Spleen (tissue), 11 donors: ENCODE measurements around the gene HJV. TPM values are rescaled to one million over a fixed set of nuclear protein-coding genes. Genes with fewer than 3 reads are reported as not detected.

ENCODE experiments used
- DNase-seq: peaks from one replicate; pipeline ENCODE4 v3.0.0-alpha.2; 2020
- H3K27ac ChIP-seq, 8 donors: fragments of 200-600 bp; sonication (generic) in 7 of 8; 1 replicate in 4 of 8; 2 replicates in 4 of 8; pipeline versions ENCODE4 v1.5.0 to v1.8.0; 2016 to 2021; ENCODE audit warnings: inconsistent platforms in 4 of 8, mild to moderate bottlenecking in 4 of 8, moderate library complexity in 1 of 8
- H3K27me3 ChIP-seq, 7 donors: fragments of 200-600 bp; sonication (generic) in 6 of 7; replicated peaks in 1 of 7; 1 replicate in 4 of 7; 2 replicates in 3 of 7; pipeline versions ENCODE4 v1.5.0 to v1.8.0; 2016 to 2021; ENCODE audit warnings: inconsistent platforms in 3 of 7, mild to moderate bottlenecking in 1 of 7
- H3K36me3 ChIP-seq, 6 donors: fragments of 200-600 bp; sonication (generic) in 5 of 6; 1 replicate in 4 of 6; 2 replicates in 2 of 6; pipeline versions ENCODE4 v1.5.0 to v1.8.0; 2016 to 2021; ENCODE audit warnings: inconsistent platforms in 2 of 6
- H3K4me1 ChIP-seq, 6 donors: fragments of 200-600 bp; sonication (generic) in 5 of 6; 1 replicate in 3 of 6; 2 replicates in 3 of 6; pipeline versions ENCODE4 v1.5.0 to v1.8.0; 2016 to 2021; ENCODE audit warnings: inconsistent platforms in 3 of 6
- H3K4me3 ChIP-seq, 8 donors: fragments of 200-600 bp; sonication (generic) in 7 of 8; 1 replicate in 4 of 8; 2 replicates in 4 of 8; pipeline versions ENCODE4 v1.5.0 to v1.8.0; 2016 to 2021; ENCODE audit warnings: inconsistent platforms in 4 of 8, mild to moderate bottlenecking in 4 of 8, moderate library complexity in 2 of 8
- H3K9me3 ChIP-seq, 8 donors: fragments of 200-600 bp; sonication (generic) in 7 of 8; 1 replicate in 4 of 8; 2 replicates in 4 of 8; pipeline versions ENCODE4 v1.5.0 to v1.8.0; 2016 to 2021; ENCODE audit warnings: inconsistent platforms in 4 of 8
- CTCF ChIP-seq, 11 experiments: fragments of 200-600 bp in 7 of 11; fragments of 450-650 bp in 4 of 11; sonication (generic) in 4 of 11; IDR thresholded peaks in 8 of 11; conservative IDR thresholded peaks in 3 of 11; 1 replicate in 7 of 11; 2 replicates in 4 of 11; pipeline versions ENCODE4 v1.4.0 to v1.8.0; 2016 to 2021; ENCODE audit warnings: antibody characterized with exemption in 11 of 11, inconsistent platforms in 4 of 11, mild to moderate bottlenecking in 1 of 11
- POLR2A ChIP-seq, 3 donors: fragments of 450-650 bp; IDR thresholded peaks; one replicate each; pipeline ENCODE4 v1.5.1; 2017; ENCODE audit warnings: antibody characterized with exemption in 3 of 3, mild to moderate bottlenecking in 1 of 3
- POLR2AphosphoS5 ChIP-seq, 3 donors: sonication (generic); formaldehyde crosslinking; IDR thresholded peaks; one replicate each; pipeline ENCODE4 v1.5.1; 2017; ENCODE audit warnings: antibody characterized with exemption in 3 of 3
- WGBS, 5 donors: extraction: QIAGEN DNeasy Blood & Tissue Kit in 3 of 5; methylation state at CpG; one replicate each; pipeline versions ENCODE4 v1.1.5 to v1.1.7; 2013 to 2018; 5-methylcytosine and 5-hydroxymethylcytosine counted together
- intact Hi-C: fragments of 100-400 bp; cut with DNase I; formaldehyde crosslinking; loops from one replicate; pipeline ENCODE4 v1.15.0; 2023; ENCODE audit warnings: low total_unique reads
- polyA plus RNA-seq, 3 donors: library from polyadenylated mRNA; stranded (reverse); fragments of 200-250 nt; gene quantifications; one replicate each; pipeline ENCODE4 v1.2.1, GENCODE V29; 2013
- total RNA-seq, 7 donors: library from RNA; depleted of rRNA in 3 of 7; stranded (reverse); fragments of >200 nt in 3 of 7; fragmentation: NEBNext Ultra II Directional in 4 of 7; extraction: Animal tissue kit (Norgen Biotek cat#: 25700) in 4 of 7; gene quantifications; one replicate each; pipeline versions ENCODE4 v1.1.0 to v1.2.1, GENCODE V29; 2016 to 2021
- donor health status: healthy with polysubstance abuse.
- donor health status: DM: no; HTN: no; CAD: no; lungs with moderate emphysema.
- donor health status: DM: no; HTN: no; CAD: no.
- donor health status: Bipolar disorder and iron deficiency.
- donor health status: healthy.
- donor health status: DM: no; HTN: no; CAD: no.
- donor health status: DM: yes; HTN: yes; CAD: no.

The HJV gene
- total and polyA plus RNA-seq, 10 donors: not detected

- intact Hi-C loops: no loop called here
- H3K27ac ChIP-seq: no peak overlapping the region
- H3K9me3 ChIP-seq: no peaks in the 10 kb centered on the region
- DNase-seq: no peak
- H3K36me3 ChIP-seq: no peaks in the 10 kb centered on the region
- 43 to 74% (median 59%) methylated on average over 1 of the region's 1 CpG for WGBS, 5 donors
- peaks cover 3 to 48% (median 25%) of the 10 kb centered on the region in 7 donors for H3K27me3 ChIP-seq
- H3K4me3 ChIP-seq: no peak overlapping the region
- TF ChIP-seq POLR2AphosphoS5 (IDR thresholded peaks at IDR 0.05): no peak
- no peak for TF ChIP-seq POLR2A (IDR thresholded peaks at IDR 0.05)
- TF ChIP-seq CTCF (IDR thresholded peaks at IDR 0.05 in 8 of 11, conservative IDR thresholded peaks at IDR 0.05 in 3 of 11): no peak
- H3K4me1 ChIP-seq: peaks cover 5 to 15% (median 12%) of the 10 kb centered on the region in 6 donors
Observed at GRCh38 chr1:146021050-146021445, 487 bp downstream of the HJV start.

- H3K36me3 ChIP-seq: no peaks in the 10 kb centered on the region
- DNase-seq: no peak
- no peak overlapping the region for H3K4me3 ChIP-seq
- intact Hi-C loops: no loop called here
- TF ChIP-seq CTCF (IDR thresholded peaks at IDR 0.05 in 8 of 11, conservative IDR thresholded peaks at IDR 0.05 in 3 of 11) (no peak), POLR2AphosphoS5 (IDR thresholded peaks at IDR 0.05) (no peak), POLR2A (IDR thresholded peaks at IDR 0.05) (no peak)
- H3K27ac ChIP-seq: no peak overlapping the region
- H3K4me1 ChIP-seq: peaks cover 5 to 15% (median 12%) of the 10 kb centered on the region in 6 donors
- H3K9me3 ChIP-seq: no peaks in the 10 kb centered on the region
- 86 to 89% (median 89%) methylated on average over 4 of the region's 4 CpGs for WGBS, 5 donors
- H3K27me3 ChIP-seq: peaks cover 3 to 48% (median 25%) of the 10 kb centered on the region in 7 donors
Observed at GRCh38 chr1:146020058-146021049, 1.2 kb downstream of the HJV start.

GRCh38 chr1:146019231-146020057, 2.1 kb downstream of the HJV start:
- H3K4me1 ChIP-seq: peaks cover 5 to 15% (median 12%) of the 10 kb centered on the region in 6 donors

More at GRCh38 chr1:146019231-146020057, 2.1 kb downstream of the HJV start:
- Histone ChIP-seq H3K4me3 (peak overlapping the region in 5 of 8 donors; percentile 2 to 55 (median 15)), H3K9me3 (no peaks in the 10 kb centered on the region), H3K27me3 (peaks cover 3 to 48% (median 25%) of the 10 kb centered on the region in 7 donors), H3K36me3 (no peaks in the 10 kb centered on the region), H3K27ac (no peak overlapping the region)
- intact Hi-C loops: no loop called here
- WGBS, 5 donors: 14 to 39% (median 17%) methylated on average over 19 to 43 of the region's 43 CpGs
- DNase-seq: no peak
- TF ChIP-seq CTCF (IDR thresholded peaks at IDR 0.05 in 8 of 11, conservative IDR thresholded peaks at IDR 0.05 in 3 of 11): no peak
